ENCODE results near the gene LRRC25. TPM values are rescaled to one million over a fixed set of nuclear protein-coding genes. Genes with fewer than 3 reads are reported as not detected.

LRRC25 gene
- total and polyA plus RNA-seq, 5 donors, result 1.5 to 4.3 (median 3.6) TPM

DNA sequence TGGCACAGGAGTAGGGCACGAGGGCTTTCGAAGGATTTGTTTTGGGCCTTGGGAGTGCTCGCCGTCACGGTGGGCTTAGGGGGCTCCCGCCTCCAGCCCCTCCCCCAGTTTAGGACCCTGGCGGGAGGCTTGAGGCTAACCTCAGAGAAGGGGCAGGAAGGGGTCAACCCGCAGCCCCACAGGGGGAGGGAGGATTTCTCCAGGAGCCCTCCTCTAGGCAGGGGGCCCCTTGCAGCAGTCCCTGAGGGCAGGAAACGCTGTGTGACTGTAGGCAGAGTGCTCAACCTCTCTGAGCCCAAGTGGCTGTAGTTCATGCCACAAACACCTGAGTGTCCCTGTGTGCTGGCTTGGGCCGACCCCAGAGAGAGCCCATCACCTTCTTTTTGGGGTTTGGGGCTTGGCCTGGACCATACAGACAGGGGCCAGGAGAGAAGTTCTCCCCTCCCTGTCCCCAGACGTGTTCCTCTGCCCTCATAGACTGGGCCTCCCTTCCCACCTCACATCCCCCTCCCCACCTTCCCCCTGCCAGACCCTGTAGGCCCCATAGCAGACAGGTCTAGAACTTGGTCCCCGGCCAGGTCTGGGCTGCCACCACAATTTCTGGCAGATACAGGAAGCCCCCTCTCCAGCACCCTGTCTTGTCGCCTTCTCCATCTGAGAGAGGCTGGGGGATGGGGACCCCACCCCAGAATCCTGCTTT is 32.4 kb upstream of the LRRC25 start:
- 57% methylated on average over 13 of the region's 13 CpGs for WGBS
- intact Hi-C loops (cut with DNase I), result no loop called here
- no peak overlapping the region for H3K4me3 ChIP-seq (ENCODE audit: low read length)
- peak in 1 of 3 donors; percentile 61 for DNase-seq
- ATAC-seq, result no peak
- H3K27ac ChIP-seq (ENCODE audit: low read length), result no peak overlapping the region
- H3K9me3 ChIP-seq (ENCODE audit: control insufficient read depth, low read length), result no peaks in the 10 kb centered on the region
- H3K27me3 ChIP-seq (ENCODE audit: control insufficient read depth, insufficient read depth), result no peaks in the 10 kb centered on the region
- H3K4me1 ChIP-seq (ENCODE audit: control insufficient read depth, insufficient read depth, low read length), result peaks cover 13% of the 10 kb centered on the region

DNA sequence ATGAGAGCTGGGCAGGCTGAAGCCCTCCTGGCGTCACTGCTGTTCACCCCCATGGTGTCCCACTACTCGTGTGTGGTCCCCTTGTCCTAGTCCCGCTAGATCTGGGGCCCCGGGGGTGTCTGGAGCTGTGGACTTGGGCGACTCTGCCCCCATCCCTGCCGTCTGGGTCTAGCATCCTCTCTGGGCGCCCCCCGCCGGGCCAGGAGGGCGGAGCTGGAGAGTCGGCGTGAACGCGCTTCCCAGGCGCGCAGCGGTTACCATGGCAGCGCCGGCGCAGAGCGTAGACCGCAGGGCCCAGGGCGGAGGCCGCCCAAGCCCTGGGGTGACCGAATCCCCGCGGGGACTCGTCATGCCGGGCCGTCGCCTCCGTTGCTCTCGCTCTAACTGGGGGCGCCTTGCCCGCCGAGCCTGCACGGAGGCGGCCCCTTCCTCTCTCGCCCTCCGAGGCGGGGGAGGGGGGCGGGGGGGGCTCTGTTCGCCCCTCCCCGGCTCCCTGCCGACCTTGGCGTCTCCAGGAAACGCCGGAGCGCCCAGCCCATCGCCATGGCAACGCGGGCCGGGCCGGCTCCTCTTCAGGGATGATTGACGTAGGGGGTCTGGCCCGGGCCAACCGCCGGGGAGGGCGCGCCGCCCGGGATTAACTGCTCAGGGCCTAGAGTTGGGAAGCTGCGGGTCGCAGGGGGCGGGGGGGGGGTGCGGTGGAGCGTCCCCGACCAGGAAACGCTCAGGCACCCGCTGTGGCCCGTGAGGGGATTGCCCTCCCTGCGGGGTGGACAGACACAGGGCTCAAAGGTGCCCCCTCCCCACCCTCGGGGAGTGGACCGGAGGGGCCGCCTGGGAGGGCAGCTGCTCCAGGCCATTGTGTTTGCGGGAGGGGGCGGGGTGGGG is 31.6 kb upstream of the LRRC25 start:
- WGBS, result 6% methylated on average over 77 of the region's 77 CpGs

DNA sequence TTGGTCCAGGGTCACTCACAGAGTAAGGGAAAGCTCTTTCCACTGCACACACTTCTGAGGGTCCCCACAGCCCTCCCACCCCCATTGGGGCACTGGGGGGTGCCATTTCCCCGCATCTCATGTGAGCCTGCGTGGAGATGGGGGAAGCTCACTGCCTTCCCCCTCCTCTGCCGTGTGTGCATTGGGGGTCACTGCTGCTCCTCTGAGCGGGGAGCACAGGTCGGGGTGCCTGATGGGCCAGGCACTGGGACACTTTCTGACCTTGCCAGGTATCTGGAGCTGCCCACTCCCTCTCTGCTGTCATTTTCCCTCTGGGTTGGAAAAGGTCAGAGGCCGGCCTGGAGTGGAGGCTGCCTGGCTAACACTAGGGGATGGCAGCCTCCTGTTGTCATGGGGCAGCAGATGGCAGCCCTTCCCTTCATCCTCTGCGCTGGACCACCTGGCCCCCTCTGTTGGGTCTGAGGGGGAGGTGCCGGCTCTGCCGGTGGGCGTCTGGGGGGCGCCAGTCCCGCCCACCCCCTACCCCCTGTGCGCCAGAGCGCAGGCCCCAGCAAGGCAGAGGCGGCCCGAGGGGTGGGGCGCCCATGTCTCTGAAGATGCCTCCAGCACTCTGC is 30.9 kb upstream of the LRRC25 start:
- no peak overlapping the region for H3K4me3 ChIP-seq (ENCODE audit: low read length)
- WGBS, result 69% methylated on average over 17 of the region's 17 CpGs
- no peaks in the 10 kb centered on the region for H3K27me3 ChIP-seq (ENCODE audit: control insufficient read depth, insufficient read depth)
- intact Hi-C loops (cut with DNase I), result no loop called here
- no peak overlapping the region for H3K27ac ChIP-seq (ENCODE audit: low read length)
- DNase-seq, result peak in 1 of 3 donors; percentile 56
- H3K4me1 ChIP-seq (ENCODE audit: control insufficient read depth, insufficient read depth, low read length), result peaks cover 18% of the 10 kb centered on the region
- H3K9me3 ChIP-seq (ENCODE audit: control insufficient read depth, low read length), result no peaks in the 10 kb centered on the region
- ATAC-seq, result no peak

More for the DNA sequence above, 31.6 kb upstream of the LRRC25 start:
- Histone ChIP-seq H3K27ac (ENCODE audit: low read length) (peak overlapping the region; percentile 35), H3K27me3 (ENCODE audit: control insufficient read depth, insufficient read depth) (no peaks in the 10 kb centered on the region), H3K9me3 (ENCODE audit: control insufficient read depth, low read length) (no peaks in the 10 kb centered on the region), H3K4me3 (ENCODE audit: low read length) (peak overlapping the region; percentile 49), H3K4me1 (ENCODE audit: control insufficient read depth, insufficient read depth, low read length) (peaks cover 13% of the 10 kb centered on the region)
- DNase-seq (peak; percentile 89 to 95 (median 95)), ATAC-seq (peak; percentile 64 to 75)
- intact Hi-C loops (cut with DNase I), result no loop called here

DNA sequence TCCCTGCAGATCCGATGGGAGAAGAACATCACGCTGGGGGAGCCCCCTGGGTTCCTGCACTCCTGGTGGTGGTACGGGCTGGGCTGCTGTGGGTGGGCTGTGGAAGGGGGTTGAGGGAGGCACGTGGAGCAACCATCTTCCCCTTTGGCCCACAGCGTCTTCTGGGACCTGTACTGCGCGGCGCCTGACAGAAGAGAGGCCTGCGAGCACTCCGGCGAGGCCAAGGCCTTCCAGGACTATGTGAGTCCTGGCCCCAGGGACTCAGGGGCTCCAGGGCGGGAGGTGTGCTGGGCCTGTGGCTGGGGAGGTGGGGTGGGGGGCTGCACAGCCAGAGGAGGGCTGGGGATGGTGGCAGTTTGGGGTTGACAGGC is 30.3 kb upstream of the LRRC25 start:
- Histone ChIP-seq H3K27ac (ENCODE audit: low read length) (no peak overlapping the region), H3K9me3 (ENCODE audit: control insufficient read depth, low read length) (no peaks in the 10 kb centered on the region), H3K27me3 (ENCODE audit: control insufficient read depth, insufficient read depth) (no peaks in the 10 kb centered on the region), H3K4me1 (ENCODE audit: control insufficient read depth, insufficient read depth, low read length) (peaks cover 18% of the 10 kb centered on the region), H3K4me3 (ENCODE audit: low read length) (no peak overlapping the region)
- DNase-seq (peak in 1 of 3 donors; percentile 56), ATAC-seq (no peak)
- intact Hi-C loops (cut with DNase I), result no loop called here
- 81% methylated on average over 12 of the region's 12 CpGs for WGBS

DNA sequence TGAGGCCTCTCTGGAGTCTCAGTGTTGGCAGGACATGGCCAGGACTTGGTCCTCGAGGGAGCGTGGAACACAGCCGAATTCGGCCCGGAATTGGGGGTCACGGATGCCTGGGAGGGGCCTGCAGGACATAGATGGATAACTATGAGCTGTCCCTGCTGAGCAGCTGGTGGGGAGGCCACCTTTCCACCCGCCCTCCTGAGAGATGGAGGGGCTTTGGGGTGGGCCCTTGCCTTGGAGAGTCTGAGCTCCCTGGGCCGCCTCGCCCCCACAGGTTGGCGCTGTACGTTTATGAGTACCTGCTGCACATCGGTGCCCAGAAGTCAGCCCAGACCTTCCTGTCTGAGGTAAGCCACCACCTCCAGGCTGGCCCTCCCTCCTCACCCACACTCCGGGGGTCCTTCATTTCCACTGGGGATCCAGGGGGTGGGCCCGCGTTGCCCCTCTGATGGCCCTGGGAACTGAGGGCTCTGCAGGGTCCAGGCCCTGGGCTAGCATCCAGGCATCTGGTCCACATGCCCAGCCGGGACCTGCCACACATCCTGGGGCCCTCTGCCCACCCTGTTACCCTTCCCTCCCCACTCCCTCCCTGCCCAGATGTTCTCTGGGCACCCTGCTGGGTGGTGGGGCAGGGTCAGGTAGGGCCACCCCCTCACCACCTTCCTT is 29.8 kb upstream of the LRRC25 start:
- H3K4me1 ChIP-seq (ENCODE audit: control insufficient read depth, insufficient read depth, low read length), result peaks cover 18% of the 10 kb centered on the region

DNA sequence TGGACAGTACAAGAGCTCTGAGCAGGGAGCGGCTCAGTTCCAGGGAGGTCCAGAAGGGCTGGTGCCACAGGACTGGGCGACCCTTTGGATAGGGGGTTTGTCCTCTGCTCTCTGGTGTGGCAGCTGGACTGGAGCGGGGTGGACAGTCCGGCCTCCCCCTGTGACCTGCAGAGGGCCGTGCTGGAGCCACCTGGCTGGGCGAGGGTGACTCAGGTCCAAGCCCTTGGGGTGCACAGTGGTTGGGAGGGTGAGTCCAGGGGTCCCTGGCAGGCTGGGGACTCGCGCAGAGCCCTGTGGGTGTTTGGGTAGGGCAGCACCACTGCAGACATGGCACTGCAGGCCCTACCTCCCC is 29.0 kb upstream of the LRRC25 start:
- peak overlapping the region; percentile 64 for H3K27ac ChIP-seq (ENCODE audit: low read length)
- H3K9me3 ChIP-seq (ENCODE audit: control insufficient read depth, low read length), result no peaks in the 10 kb centered on the region
- DNase-seq, result no peak
- WGBS, result 68% methylated on average over 8 of the region's 8 CpGs
- no peaks in the 10 kb centered on the region for H3K27me3 ChIP-seq (ENCODE audit: control insufficient read depth, insufficient read depth)
- intact Hi-C loops (cut with DNase I), result no loop called here
- H3K4me3 ChIP-seq (ENCODE audit: low read length), result no peak overlapping the region
- H3K4me1 ChIP-seq (ENCODE audit: control insufficient read depth, insufficient read depth, low read length), result peaks cover 18% of the 10 kb centered on the region
- peak in 1 of 2 donors; percentile 0 for ATAC-seq

More for the DNA sequence above, 29.8 kb upstream of the LRRC25 start:
- Histone ChIP-seq H3K27me3 (ENCODE audit: control insufficient read depth, insufficient read depth) (no peaks in the 10 kb centered on the region), H3K4me3 (ENCODE audit: low read length) (no peak overlapping the region), H3K9me3 (ENCODE audit: control insufficient read depth, low read length) (no peaks in the 10 kb centered on the region), H3K27ac (ENCODE audit: low read length) (no peak overlapping the region)
- 76% methylated on average over 16 of the region's 16 CpGs for WGBS
- DNase-seq (peak in 2 of 3 donors; percentile 55 to 70), ATAC-seq (no peak)
- intact Hi-C loops (cut with DNase I), result no loop called here

DNA sequence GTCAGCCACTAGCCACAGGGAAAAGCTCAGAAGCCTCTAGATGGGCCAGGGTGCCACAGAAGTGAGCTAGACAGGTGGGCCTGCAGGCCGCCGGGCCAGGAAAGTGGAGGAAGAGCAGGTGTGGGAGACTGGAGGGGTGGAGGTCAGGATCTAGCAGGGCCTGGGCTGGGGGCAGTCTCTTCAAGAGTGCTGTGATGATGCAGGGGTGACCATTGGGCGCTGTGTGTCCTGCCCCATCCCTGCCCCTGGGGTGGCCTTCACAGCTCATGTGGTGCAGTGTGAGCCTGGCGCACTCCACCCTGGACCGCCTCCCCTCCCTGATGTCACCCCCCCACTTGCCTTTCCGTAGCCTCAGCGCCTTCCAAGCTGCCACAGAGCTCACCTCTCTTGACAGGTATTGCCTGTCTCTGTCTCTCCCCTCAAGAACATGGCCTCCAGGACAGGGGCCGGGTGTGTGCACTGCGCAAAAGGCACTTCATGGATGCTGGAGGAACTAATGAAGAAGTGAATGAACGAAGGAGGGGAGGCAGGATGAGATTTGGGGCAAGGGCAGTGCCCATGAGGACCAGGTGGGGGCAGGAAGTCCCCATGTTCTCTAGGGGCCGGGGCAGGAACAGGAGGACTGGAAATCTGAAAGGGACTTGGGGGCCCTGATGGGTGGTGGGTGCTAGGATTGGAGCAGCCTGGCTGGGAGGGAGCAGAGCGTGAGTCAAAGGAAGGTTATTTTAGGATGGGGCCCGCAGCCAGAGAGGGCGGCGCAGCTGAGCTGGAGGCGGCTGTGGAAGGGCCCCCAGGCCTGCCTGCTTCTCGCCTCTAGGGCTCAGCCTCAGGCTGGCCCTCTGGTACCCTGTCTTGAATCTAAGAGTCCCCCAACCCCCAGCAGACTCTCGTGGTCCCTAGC is 28.3 kb upstream of the LRRC25 start:
- peak overlapping the region; percentile 64 for H3K27ac ChIP-seq (ENCODE audit: low read length)
- H3K4me1 ChIP-seq (ENCODE audit: control insufficient read depth, insufficient read depth, low read length), result peaks cover 18% of the 10 kb centered on the region
- H3K9me3 ChIP-seq (ENCODE audit: control insufficient read depth, low read length), result no peaks in the 10 kb centered on the region
- H3K27me3 ChIP-seq (ENCODE audit: control insufficient read depth, insufficient read depth), result no peaks in the 10 kb centered on the region
- intact Hi-C loops (cut with DNase I), result no loop called here
- DNase-seq (peak; percentile 77 to 91 (median 91)), ATAC-seq (peak; percentile 46 to 54)
- no peak overlapping the region for H3K4me3 ChIP-seq (ENCODE audit: low read length)
- 44% methylated on average over 18 of the region's 18 CpGs for WGBS

DNA sequence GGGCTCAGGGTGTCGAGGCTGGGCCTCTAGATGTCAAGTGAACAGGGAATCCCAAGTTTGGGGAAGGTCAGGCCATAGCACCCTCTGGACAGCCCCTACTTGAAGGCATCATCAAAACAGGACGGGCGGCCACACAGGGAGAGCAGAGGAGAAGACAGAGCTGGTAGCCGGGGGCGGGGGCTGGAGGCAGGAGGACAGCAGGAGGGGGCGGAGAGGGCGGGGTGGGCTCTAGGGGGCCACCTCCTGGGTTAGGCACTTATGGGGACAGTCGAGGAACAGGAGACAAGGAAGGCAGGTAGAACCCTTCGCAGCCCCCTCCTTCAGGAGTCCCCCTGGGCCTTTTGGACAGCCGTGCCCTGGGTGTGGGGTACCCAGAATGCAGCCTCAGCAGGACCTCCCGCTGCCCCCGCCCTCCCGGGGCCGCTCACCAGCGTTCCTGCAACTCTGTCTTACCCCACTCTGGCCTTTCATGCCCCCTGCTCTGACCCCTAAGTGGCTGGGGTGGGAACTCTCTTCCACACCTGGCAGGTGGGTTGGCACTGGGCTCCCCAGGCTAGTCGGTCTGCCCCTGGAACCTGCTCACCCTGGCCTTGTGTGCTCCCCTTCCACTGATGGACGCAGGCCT is 27.6 kb upstream of the LRRC25 start:
- 80% methylated on average over 17 of the region's 17 CpGs for WGBS
- no peak overlapping the region for H3K27ac ChIP-seq (ENCODE audit: low read length)
- DNase-seq (peak in 2 of 3 donors; percentile 61 to 62), ATAC-seq (no peak)
- H3K4me1 ChIP-seq (ENCODE audit: control insufficient read depth, insufficient read depth, low read length), result peaks cover 18% of the 10 kb centered on the region
- H3K27me3 ChIP-seq (ENCODE audit: control insufficient read depth, insufficient read depth), result no peaks in the 10 kb centered on the region
- intact Hi-C loops (cut with DNase I), result no loop called here
- no peak overlapping the region for H3K4me3 ChIP-seq (ENCODE audit: low read length)
- no peaks in the 10 kb centered on the region for H3K9me3 ChIP-seq (ENCODE audit: control insufficient read depth, low read length)

DNA sequence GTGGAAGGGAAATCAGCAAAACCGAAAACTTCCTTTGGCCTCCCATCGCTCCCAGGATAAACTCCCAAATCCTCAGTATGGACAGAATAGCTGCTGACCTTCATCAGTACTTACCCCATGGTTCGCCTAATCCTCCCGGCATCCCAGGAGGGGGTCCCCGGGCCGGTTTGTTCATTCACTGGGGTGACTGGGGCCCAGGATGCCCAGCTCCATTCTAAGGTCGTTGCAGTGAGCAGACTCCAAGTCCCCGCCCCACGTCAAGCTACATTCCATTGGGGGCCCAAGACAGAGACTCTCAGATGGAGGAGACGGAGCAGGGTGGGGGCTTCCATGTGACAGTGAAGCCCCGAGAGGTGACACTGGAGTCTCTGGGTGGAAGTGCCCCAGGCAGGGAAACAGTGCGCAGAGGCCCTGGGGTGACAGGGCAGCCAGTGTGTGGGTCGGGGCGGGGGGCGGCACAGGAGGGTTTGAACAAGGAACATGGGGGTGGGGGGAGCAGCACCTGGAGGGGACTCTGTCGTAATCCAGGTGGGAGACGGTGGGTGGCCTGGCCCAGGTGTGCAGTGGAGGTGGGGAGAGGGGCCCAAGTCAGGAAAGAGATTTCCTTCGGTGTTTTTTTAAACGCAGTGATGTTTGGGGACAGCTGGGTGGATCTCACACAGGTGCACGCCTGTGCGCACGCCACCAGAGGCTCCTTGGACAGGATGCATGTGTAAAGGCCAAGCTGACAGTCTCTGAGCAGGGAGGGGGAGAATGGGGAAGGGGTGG is 26.9 kb upstream of the LRRC25 start:
- H3K27ac ChIP-seq (ENCODE audit: low read length), result no peak overlapping the region

More for the DNA sequence above, 26.9 kb upstream of the LRRC25 start:
- DNase-seq, result peak in 2 of 3 donors; percentile 43 to 55
- ATAC-seq, result no peak
- Histone ChIP-seq H3K27me3 (ENCODE audit: control insufficient read depth, insufficient read depth) (no peaks in the 10 kb centered on the region), H3K4me1 (ENCODE audit: control insufficient read depth, insufficient read depth, low read length) (peaks cover 18% of the 10 kb centered on the region), H3K4me3 (ENCODE audit: low read length) (no peak overlapping the region), H3K9me3 (ENCODE audit: control insufficient read depth, low read length) (no peaks in the 10 kb centered on the region)
- 74% methylated on average over 22 of the region's 22 CpGs for WGBS
- intact Hi-C loops (cut with DNase I), result no loop called here
